H1 (cell line): ENCODE data around the gene FSIP1. TPM values are rescaled to one million over a fixed set of nuclear protein-coding genes. Genes with fewer than 3 reads are reported as not detected.

Source experiments
- ASH2L ChIP-seq: fragments of 200-600, 300-600 bp; sonication (generic); IDR thresholded peaks from one replicate; pipeline ENCODE4 v1.7.1; 2017; ENCODE audit warnings: low read length
- BCL11A ChIP-seq, 2 experiments: IDR thresholded peaks; one replicate each; pipeline ENCODE4 v1.6.1; 2011; ENCODE audit warnings: low read depth in 2 of 2, low read length in 2 of 2, mild to moderate bottlenecking in 2 of 2
- CREB1 ChIP-seq: IDR thresholded peaks from 2 replicates; pipeline ENCODE4 v1.6.1; 2012; ENCODE audit warnings: inconsistent platforms
- CTBP2 ChIP-seq: IDR thresholded peaks from 2 replicates; pipeline ENCODE4 v1.7.0; 2011; ENCODE audit warnings: borderline replicate concordance, mild to moderate bottlenecking, moderate library complexity, mixed read lengths, low read length; ENCODE audit not compliant: insufficient read depth, insufficient read length
- EGR1 ChIP-seq: IDR thresholded peaks from 2 replicates; pipeline ENCODE4 v1.6.1; 2011; ENCODE audit warnings: low read depth, low read length, borderline replicate concordance
- KDM5A ChIP-seq: fragments of 200-600 bp; IDR thresholded peaks from 2 replicates; pipeline ENCODE4 v1.7.1; 2012; ENCODE audit warnings: mild to moderate bottlenecking, low read length, inconsistent platforms, mixed read lengths
- PHF8 ChIP-seq: fragments of 200-600 bp; sonication (generic); conservative IDR thresholded peaks from 2 replicates; pipeline ENCODE4 v1.7.1; 2012; ENCODE audit warnings: low read depth, mild to moderate bottlenecking, inconsistent platforms, low read length, moderate library complexity
- POLR2A ChIP-seq, 2 experiments: IDR thresholded peaks; 1 replicate in 1 of 2; 2 replicates in 1 of 2; pipeline ENCODE4 v1.6.1; 2011; ENCODE audit warnings: low read depth in 2 of 2, low read length in 2 of 2, mild to moderate bottlenecking in 2 of 2; ENCODE audit errors: control extremely low read depth in 1 of 2
- POU5F1 ChIP-seq: IDR thresholded peaks from 2 replicates; pipeline ENCODE4 v1.6.1; 2011; ENCODE audit warnings: low read depth, mild to moderate bottlenecking, low read length, moderate library complexity
- RFX5 ChIP-seq: IDR thresholded peaks from 2 replicates; pipeline ENCODE4 v1.6.1; 2011; ENCODE audit warnings: low read depth, low read length, improper control_type of control experiment, borderline replicate concordance
- RXRA ChIP-seq: IDR thresholded peaks from 2 replicates; pipeline ENCODE4 v1.6.1; 2011; ENCODE audit warnings: low read depth, mild to moderate bottlenecking, low read length, moderate library complexity; ENCODE audit not compliant: insufficient read depth
- SAP30 ChIP-seq: fragments of 300-600 bp; sonication (generic); IDR thresholded peaks from 2 replicates; pipeline ENCODE4 v1.7.1; 2012; ENCODE audit warnings: low read length, moderate library complexity, mild to moderate bottlenecking, inconsistent platforms; ENCODE audit not compliant: insufficient read depth, insufficient replicate concordance
- SIN3A ChIP-seq, 2 experiments: IDR thresholded peaks in 1 of 2; conservative IDR thresholded peaks in 1 of 2; 2 replicates each; pipeline ENCODE4 v1.6.1; 2011 to 2012; ENCODE audit warnings: low read length in 2 of 2, improper control_type of control experiment in 1 of 2, low read depth in 1 of 2, mild to moderate bottlenecking in 1 of 2
- TAF7 ChIP-seq: optimal IDR thresholded peaks from 2 replicates; pipeline ENCODE3; 2011; ENCODE audit warnings: low read depth, mild to moderate bottlenecking, inconsistent platforms, low read length, moderate library complexity, borderline replicate concordance
- TEAD4 ChIP-seq: IDR thresholded peaks from 2 replicates; pipeline ENCODE4 v1.6.1; 2012; ENCODE audit warnings: low read depth, low read length, inconsistent platforms, mixed read lengths
- USF2 ChIP-seq: IDR thresholded peaks from 2 replicates; pipeline ENCODE4 v1.6.1; 2011; ENCODE audit warnings: low read length, improper control_type of control experiment
- ZNF274 ChIP-seq: IDR thresholded peaks from 2 replicates; pipeline ENCODE4 v1.7.0; 2012; ENCODE audit warnings: low read length, borderline replicate concordance; ENCODE audit errors: extremely low read depth
- polyA plus RNA-seq, 7 experiments: library from polyadenylated mRNA; depleted of rRNA in 3 of 7; stranded (reverse) in 5 of 7; unstranded in 2 of 7; fragments of >200 nt in 5 of 7; fragments of 200-250 nt in 2 of 7; gene quantifications; 1 replicate in 5 of 7; 2 replicates in 1 of 7; 4 replicates in 1 of 7; pipeline versions ENCODE4 v1.2.1 to v1.2.3, GENCODE V29; 2011 to 2013; ENCODE audit warnings: missing spikeins in 2 of 7, mixed read lengths in 2 of 7
- total RNA-seq: library from RNA; stranded (reverse); fragmentation: NEBNext Ultra II Directional; extraction: Animal tissue kit (Norgen Biotek cat#: 25700); gene quantifications from 2 replicates; pipeline ENCODE4 v1.2.1, GENCODE V29; 2021
- TF ChIP-seq, protein P1 (sequence below), 3 experiments: IDR thresholded peaks; 1 replicate in 2 of 3; 2 replicates in 1 of 3; pipeline versions ENCODE4 v1.5.1 to v1.6.1; 2011; ENCODE audit warnings: low read length in 3 of 3, mild to moderate bottlenecking in 3 of 3, inconsistent platforms in 2 of 3, low read depth in 1 of 3, moderate library complexity in 1 of 3; ENCODE audit not compliant: insufficient read depth in 1 of 3; ENCODE audit errors: control extremely low read depth in 1 of 3
- TF ChIP-seq, protein P2 (sequence below): IDR thresholded peaks from 2 replicates; pipeline ENCODE4 v1.6.1; 2011; ENCODE audit warnings: low read depth, mild to moderate bottlenecking, low read length; ENCODE audit not compliant: insufficient read depth

The FSIP1 gene
- total and polyA plus RNA-seq, 2 of the 8 experiments (the other 6 are each of a cell fraction or from before 2014, with no cell fraction given) = 0.18 to 1.3 TPM

DNA sequence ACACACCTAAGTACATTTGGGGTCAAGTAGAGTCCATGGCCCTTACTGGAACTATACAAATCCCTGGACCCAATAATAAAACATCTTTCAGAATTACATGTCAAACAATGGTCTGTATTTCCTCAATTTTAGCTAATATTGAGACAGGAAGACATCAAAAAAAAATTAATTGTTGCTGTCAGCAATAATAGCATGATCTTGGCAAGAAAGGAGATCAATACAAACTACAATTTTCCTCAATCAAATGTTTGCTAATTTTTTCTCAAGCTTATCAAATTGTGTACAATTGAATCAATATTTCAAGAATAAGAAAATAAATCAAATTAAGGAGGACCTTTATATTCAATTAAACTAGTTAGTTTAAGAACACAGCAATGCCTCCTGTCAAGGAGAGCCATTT is 62.6 kb downstream of the FSIP1 start (continued):
- TF ChIP-seq PHF8 = no peak
- TF ChIP-seq, protein P1, sequence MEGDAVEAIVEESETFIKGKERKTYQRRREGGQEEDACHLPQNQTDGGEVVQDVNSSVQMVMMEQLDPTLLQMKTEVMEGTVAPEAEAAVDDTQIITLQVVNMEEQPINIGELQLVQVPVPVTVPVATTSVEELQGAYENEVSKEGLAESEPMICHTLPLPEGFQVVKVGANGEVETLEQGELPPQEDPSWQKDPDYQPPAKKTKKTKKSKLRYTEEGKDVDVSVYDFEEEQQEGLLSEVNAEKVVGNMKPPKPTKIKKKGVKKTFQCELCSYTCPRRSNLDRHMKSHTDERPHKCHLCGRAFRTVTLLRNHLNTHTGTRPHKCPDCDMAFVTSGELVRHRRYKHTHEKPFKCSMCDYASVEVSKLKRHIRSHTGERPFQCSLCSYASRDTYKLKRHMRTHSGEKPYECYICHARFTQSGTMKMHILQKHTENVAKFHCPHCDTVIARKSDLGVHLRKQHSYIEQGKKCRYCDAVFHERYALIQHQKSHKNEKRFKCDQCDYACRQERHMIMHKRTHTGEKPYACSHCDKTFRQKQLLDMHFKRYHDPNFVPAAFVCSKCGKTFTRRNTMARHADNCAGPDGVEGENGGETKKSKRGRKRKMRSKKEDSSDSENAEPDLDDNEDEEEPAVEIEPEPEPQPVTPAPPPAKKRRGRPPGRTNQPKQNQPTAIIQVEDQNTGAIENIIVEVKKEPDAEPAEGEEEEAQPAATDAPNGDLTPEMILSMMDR (IDR thresholded peaks at IDR 0.05; ENCODE audit: control extremely low read depth in 1 of 3, insufficient read depth in 1 of 3, low read depth in 1 of 3, low read length in 3 of 3) = no peak
- no peak for TF ChIP-seq ZNF274
- TF ChIP-seq EGR1 = no peak
- no peak for TF ChIP-seq RFX5
- no peak for TF ChIP-seq CREB1
- no peak for TF ChIP-seq RXRA
- no peak for TF ChIP-seq TAF7
- no peak for TF ChIP-seq KDM5A
- TF ChIP-seq, protein P2, sequence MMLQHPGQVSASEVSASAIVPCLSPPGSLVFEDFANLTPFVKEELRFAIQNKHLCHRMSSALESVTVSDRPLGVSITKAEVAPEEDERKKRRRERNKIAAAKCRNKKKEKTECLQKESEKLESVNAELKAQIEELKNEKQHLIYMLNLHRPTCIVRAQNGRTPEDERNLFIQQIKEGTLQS = no peak
- TF ChIP-seq POU5F1 = no peak
- no peak for TF ChIP-seq TEAD4
- TF ChIP-seq POLR2A (IDR thresholded peaks at IDR 0.05; ENCODE audit: control extremely low read depth in 1 of 2, low read depth in 2 of 2, low read length in 2 of 2) = no peak
- no peak for TF ChIP-seq CTBP2
- TF ChIP-seq ASH2L = no peak
- no peak for TF ChIP-seq BCL11A (IDR thresholded peaks at IDR 0.05; ENCODE audit: low read depth in 2 of 2, low read length in 2 of 2)
- no peak for TF ChIP-seq SAP30
- TF ChIP-seq USF2 = no peak
- no peak for TF ChIP-seq SIN3A (conservative IDR thresholded peaks at IDR 0.05 in 1 of 2, IDR thresholded peaks at IDR 0.05 in 1 of 2; ENCODE audit: low read depth in 1 of 2, low read length in 2 of 2)
